ENCODE results near the gene FRAT1.

GRCh38 chr10:97277551-97277950 is 41.5 kb upstream of the FRAT1 start:
- TF ChIP-seq, protein P1, sequence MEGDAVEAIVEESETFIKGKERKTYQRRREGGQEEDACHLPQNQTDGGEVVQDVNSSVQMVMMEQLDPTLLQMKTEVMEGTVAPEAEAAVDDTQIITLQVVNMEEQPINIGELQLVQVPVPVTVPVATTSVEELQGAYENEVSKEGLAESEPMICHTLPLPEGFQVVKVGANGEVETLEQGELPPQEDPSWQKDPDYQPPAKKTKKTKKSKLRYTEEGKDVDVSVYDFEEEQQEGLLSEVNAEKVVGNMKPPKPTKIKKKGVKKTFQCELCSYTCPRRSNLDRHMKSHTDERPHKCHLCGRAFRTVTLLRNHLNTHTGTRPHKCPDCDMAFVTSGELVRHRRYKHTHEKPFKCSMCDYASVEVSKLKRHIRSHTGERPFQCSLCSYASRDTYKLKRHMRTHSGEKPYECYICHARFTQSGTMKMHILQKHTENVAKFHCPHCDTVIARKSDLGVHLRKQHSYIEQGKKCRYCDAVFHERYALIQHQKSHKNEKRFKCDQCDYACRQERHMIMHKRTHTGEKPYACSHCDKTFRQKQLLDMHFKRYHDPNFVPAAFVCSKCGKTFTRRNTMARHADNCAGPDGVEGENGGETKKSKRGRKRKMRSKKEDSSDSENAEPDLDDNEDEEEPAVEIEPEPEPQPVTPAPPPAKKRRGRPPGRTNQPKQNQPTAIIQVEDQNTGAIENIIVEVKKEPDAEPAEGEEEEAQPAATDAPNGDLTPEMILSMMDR (conservative IDR thresholded peaks at IDR 0.05 in 1 of 2, IDR thresholded peaks at IDR 0.05 in 1 of 2; ENCODE audit: extremely low read depth in 1 of 2, insufficient read depth in 1 of 2, low read depth in 1 of 2, low read length in 2 of 2), result no peak
- TF ChIP-seq EZH2 (IDR thresholded peaks at IDR 0.05; ENCODE audit: borderline replicate concordance, low read length), result no peak

All from mammary epithelial cell (primary cell).